GM18861 (cell line): Measurements from ENCODE around the gene ATF7.
"Not testable (repeated sequence)": the region's sequence is repeated elsewhere in the genome, so short reads cannot be mapped to it uniquely, and the experiment has no call there.

Source experiments
- ATAC-seq: cut with Tn5 transposase; IDR thresholded peaks from one replicate; pipeline ENCODE4 v1.9.1; 2021; ENCODE audit not compliant: unreplicated experiment

Gene ATF7

GRCh38 chr12:53485955-53486735 lies 140.0 kb downstream of the ATF7 start:
- ATAC-seq, result no peak

- no peak for ATAC-seq
These were observed 141.3 kb downstream of the ATF7 start for GRCh38 chr12:53484686-53485575.

GRCh38 chr12:53483979-53484377 lies 142.2 kb downstream of the ATF7 start:
- no peak for ATAC-seq

GRCh38 chr12:53483225-53483978 lies 142.8 kb downstream of the ATF7 start:
- no peak for ATAC-seq

GRCh38 chr12:53482626-53483168 lies 143.5 kb downstream of the ATF7 start:
- no peak for ATAC-seq

- ATAC-seq, result no peak
These were observed 144.1 kb downstream of the ATF7 start for GRCh38 chr12:53481939-53482586.

- ATAC-seq, result not testable (repeated sequence)
These were observed 144.7 kb downstream of the ATF7 start for GRCh38 chr12:53481458-53481857.

GRCh38 chr12:53480491-53481442 lies 145.4 kb downstream of the ATF7 start:
- no peak for ATAC-seq

- ATAC-seq, result no peak
These were observed 146.9 kb downstream of the ATF7 start for GRCh38 chr12:53479331-53479730.

GRCh38 chr12:53478865-53479264 lies 147.3 kb downstream of the ATF7 start:
- ATAC-seq, result no peak

- ATAC-seq, result no peak
These were observed 149.4 kb downstream of the ATF7 start for GRCh38 chr12:53476769-53477209.

GRCh38 chr12:53474819-53475218 lies 151.4 kb downstream of the ATF7 start:
- ATAC-seq, result no peak

GRCh38 chr12:53474077-53474476 lies 152.1 kb downstream of the ATF7 start:
- no peak for ATAC-seq

GRCh38 chr12:53472056-53472582 lies 154.1 kb downstream of the ATF7 start:
- ATAC-seq, result no peak

- ATAC-seq, result no peak
These were observed 157.9 kb downstream of the ATF7 start for GRCh38 chr12:53468282-53468681.

- ATAC-seq, result no peak
These were observed 158.3 kb downstream of the ATF7 start for GRCh38 chr12:53467880-53468279.

- ATAC-seq, result no peak
These were observed 159.1 kb downstream of the ATF7 start for GRCh38 chr12:53467082-53467481.

GRCh38 chr12:53466640-53467039 lies 159.5 kb downstream of the ATF7 start:
- ATAC-seq, result no peak

- ATAC-seq, result no peak
These were observed 160.5 kb downstream of the ATF7 start for GRCh38 chr12:53465679-53466078.
